NCI-H748 treated with DMSO at 0.1 percent for 48 hours (cell line): Measurements from ENCODE around the gene DGKB.

Experiments
- DNase-seq: peaks from one replicate; lab custom pipeline; 2025; lab: John Stamatoyannopoulos, UW

Gene DGKB

GRCh38 chr7:14104861-14105260, 797.7 kb downstream of the DGKB start:
- DNase-seq: no peak

- DNase-seq: no peak
Observed at GRCh38 chr7:14096159-14096558, 806.4 kb downstream of the DGKB start.

GRCh38 chr7:14095233-14095950, 807.2 kb downstream of the DGKB start:
- DNase-seq: no peak
